Measurements from ENCODE around the gene RAP2A.

Gene RAP2A

DNA sequence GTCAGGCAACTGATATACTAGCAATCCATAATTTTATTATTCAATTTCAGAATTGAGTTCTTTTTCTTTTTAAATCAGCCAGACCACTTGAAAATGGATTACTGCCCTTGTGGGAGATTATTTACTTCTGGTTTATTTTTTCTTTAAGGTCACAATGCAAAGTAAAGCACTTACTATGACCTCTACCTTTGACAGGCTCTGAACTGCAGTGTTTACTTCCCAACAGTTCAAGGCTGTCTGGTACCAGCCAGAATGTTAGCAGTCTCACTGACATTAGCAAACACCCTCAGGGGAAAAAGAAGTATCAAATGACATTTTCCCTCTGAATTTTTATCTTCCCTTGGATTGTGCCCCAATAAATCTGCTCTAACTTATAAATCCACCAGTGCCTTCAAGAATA lies 57.5 kb downstream of the RAP2A start:
- no peak overlapping the region for H3K4me3 ChIP-seq (ENCODE audit: low read length)
- H3K36me3 ChIP-seq (ENCODE audit: control insufficient read depth, insufficient read depth, low read length): no peaks in the 10 kb centered on the region
- no peak overlapping the region for H3K9ac ChIP-seq (ENCODE audit: low read length)
- no peaks in the 10 kb centered on the region for H3K27me3 ChIP-seq (ENCODE audit: control insufficient read depth, insufficient read depth, low read length)
- no peaks in the 10 kb centered on the region for H3K4me1 ChIP-seq (ENCODE audit: control insufficient read depth, insufficient read depth, low read length)
- no peaks in the 10 kb centered on the region for H3K9me3 ChIP-seq (ENCODE audit: control insufficient read depth, low read length)

DNA sequence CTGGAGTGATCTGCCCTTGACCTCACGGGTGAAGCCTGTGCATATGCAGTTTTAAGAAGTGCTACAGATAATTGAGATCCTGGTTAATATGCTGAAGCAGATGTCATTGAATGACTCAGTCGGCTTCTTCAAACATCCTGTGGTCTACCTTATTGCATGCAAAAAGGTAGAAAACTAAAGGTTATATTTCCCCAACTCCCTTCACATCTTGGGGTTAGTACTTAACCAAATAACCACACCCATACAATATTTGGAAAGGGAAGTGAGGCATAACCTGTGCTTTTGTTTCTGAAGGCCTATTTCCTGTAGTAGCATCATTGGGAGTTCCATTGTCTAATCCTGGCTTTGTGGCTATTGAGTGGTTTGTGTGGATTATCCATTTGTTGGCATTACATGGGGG lies 58.3 kb downstream of the RAP2A start:
- Histone ChIP-seq H3K27me3 (ENCODE audit: control insufficient read depth, insufficient read depth, low read length) (no peaks in the 10 kb centered on the region), H3K36me3 (ENCODE audit: control insufficient read depth, insufficient read depth, low read length) (no peaks in the 10 kb centered on the region), H3K9me3 (ENCODE audit: control insufficient read depth, low read length) (no peaks in the 10 kb centered on the region), H3K9ac (ENCODE audit: low read length) (no peak overlapping the region), H3K4me1 (ENCODE audit: control insufficient read depth, insufficient read depth, low read length) (no peaks in the 10 kb centered on the region), H3K4me3 (ENCODE audit: low read length) (no peak overlapping the region)

DNA sequence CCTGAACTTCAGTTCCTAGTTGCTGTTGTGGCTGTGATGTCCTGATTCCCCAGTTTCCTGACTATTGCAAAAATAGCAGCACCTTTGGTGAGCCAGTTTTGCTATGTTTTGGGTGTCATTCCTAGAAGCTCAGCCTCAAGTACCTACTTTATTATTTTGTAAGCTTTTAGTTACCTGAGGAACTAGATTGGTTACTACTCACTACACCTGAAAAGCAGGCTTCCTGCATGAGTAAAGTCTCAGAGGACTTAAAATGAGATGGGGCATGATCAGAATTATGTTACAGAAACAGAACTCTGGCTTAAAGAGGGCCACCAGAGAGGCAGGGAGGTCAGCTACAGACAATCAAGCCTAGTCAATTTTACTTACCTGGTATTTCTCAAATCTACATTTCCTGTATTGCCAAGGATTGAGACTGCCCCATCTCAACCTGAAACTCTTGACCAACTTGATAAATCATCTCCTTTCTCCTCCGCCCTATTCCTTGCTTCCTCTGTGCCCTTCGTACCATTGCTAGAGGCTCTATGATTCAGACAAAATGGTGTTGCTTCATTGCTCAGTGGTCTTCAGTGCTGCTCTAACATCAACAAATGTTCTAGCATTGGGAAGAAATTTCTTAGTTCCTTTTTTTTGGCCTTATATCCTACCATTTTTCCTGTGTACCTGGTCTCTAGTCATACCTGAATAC lies 58.9 kb downstream of the RAP2A start:
- H3K4me1 ChIP-seq (ENCODE audit: control insufficient read depth, insufficient read depth, low read length): no peaks in the 10 kb centered on the region
- H3K9ac ChIP-seq (ENCODE audit: low read length): no peak overlapping the region
- H3K4me3 ChIP-seq (ENCODE audit: low read length): no peak overlapping the region
- no peaks in the 10 kb centered on the region for H3K9me3 ChIP-seq (ENCODE audit: control insufficient read depth, low read length)
- no peaks in the 10 kb centered on the region for H3K27me3 ChIP-seq (ENCODE audit: control insufficient read depth, insufficient read depth, low read length)
- H3K36me3 ChIP-seq (ENCODE audit: control insufficient read depth, insufficient read depth, low read length): no peaks in the 10 kb centered on the region

DNA sequence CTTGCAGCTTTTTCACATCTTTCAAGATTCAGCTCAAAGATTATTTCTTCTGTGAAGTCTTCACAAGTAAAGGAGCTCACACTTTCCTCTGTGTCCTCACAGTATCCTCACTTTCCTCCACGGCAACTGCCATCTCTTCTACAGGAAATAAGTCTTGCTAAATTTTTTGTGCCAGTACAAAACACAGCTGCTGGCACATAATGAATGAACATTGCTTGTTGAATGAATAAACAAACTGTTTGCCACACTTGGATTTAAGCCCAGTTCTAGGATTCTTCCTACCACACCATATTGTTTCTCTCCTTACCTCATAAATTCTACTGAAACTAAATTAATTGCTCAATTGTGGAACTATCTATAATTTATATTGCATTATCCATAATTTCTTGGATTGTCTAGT lies 59.5 kb downstream of the RAP2A start:
- H3K36me3 ChIP-seq (ENCODE audit: control insufficient read depth, insufficient read depth, low read length): no peaks in the 10 kb centered on the region
- H3K9me3 ChIP-seq (ENCODE audit: control insufficient read depth, low read length): no peaks in the 10 kb centered on the region
- no peak overlapping the region for H3K4me3 ChIP-seq (ENCODE audit: low read length)
- H3K27me3 ChIP-seq (ENCODE audit: control insufficient read depth, insufficient read depth, low read length): no peaks in the 10 kb centered on the region
- H3K4me1 ChIP-seq (ENCODE audit: control insufficient read depth, insufficient read depth, low read length): no peaks in the 10 kb centered on the region
- no peak overlapping the region for H3K9ac ChIP-seq (ENCODE audit: low read length)

DNA sequence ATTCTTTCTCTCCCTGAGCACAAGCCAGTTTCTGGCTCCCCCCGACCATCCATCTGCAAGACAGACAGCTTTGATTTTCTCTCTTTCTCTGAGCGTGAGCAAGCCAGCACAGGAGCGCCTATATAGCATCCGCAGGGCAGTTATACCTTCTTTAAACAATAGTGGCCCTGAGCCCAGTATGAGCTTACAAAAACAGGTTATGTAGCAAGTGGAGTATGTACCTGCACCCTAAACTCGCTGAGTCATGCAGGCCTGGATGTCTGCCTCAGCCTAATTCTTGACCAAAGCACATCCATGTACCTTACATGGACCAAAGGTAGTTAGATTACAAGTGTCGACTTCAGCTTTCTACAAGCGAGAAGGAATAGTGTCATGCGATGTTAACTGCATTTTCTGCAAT lies 61.7 kb downstream of the RAP2A start:
- Histone ChIP-seq H3K4me1 (ENCODE audit: control insufficient read depth, insufficient read depth, low read length) (no peaks in the 10 kb centered on the region), H3K9ac (ENCODE audit: low read length) (no peak overlapping the region), H3K36me3 (ENCODE audit: control insufficient read depth, insufficient read depth, low read length) (no peaks in the 10 kb centered on the region), H3K4me3 (ENCODE audit: low read length) (no peak overlapping the region), H3K27me3 (ENCODE audit: control insufficient read depth, insufficient read depth, low read length) (no peaks in the 10 kb centered on the region), H3K9me3 (ENCODE audit: control insufficient read depth, low read length) (no peaks in the 10 kb centered on the region)

DNA sequence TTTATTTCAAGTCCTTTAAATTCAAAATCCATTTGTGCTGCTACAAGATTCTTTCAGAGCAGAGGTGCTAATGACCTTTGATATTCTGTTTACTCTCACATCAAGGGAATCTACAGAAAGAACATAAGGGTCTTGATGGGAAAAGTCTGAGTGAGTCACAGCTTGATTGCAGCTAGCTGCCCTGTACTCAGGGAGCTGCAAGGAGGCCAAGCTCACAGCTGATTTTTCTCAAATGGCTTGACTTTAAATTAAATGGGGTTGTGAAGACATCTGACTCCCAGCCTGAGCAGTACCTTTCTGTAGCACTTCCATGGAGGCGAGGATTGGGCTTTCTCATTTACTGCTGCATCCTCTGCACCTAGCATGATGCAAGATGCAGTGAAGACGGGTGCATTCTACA lies 62.5 kb downstream of the RAP2A start:
- no peaks in the 10 kb centered on the region for H3K4me1 ChIP-seq (ENCODE audit: control insufficient read depth, insufficient read depth, low read length)
- no peaks in the 10 kb centered on the region for H3K27me3 ChIP-seq (ENCODE audit: control insufficient read depth, insufficient read depth, low read length)
- H3K36me3 ChIP-seq (ENCODE audit: control insufficient read depth, insufficient read depth, low read length): no peaks in the 10 kb centered on the region
- H3K9me3 ChIP-seq (ENCODE audit: control insufficient read depth, low read length): no peaks in the 10 kb centered on the region
- no peak overlapping the region for H3K9ac ChIP-seq (ENCODE audit: low read length)
- no peak overlapping the region for H3K4me3 ChIP-seq (ENCODE audit: low read length)

DNA sequence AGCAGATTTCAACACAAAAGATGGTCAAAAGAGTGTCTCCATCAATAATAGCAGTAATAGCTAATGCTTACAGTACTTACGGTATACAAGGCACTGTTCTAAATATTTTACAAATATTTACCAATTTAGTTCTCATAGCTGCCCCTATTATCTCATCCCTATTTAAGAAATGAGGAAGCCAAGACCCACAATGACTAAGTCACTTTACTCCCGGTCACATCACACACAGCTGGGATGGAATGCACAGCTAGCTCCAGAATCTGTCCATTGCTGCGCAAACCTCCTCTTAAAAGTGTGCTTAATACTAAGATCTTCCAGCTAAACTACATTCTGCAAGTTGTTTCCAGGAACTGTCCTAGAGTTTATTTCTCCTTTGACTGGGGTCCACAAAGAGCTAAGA lies 63.4 kb downstream of the RAP2A start:
- H3K36me3 ChIP-seq (ENCODE audit: control insufficient read depth, insufficient read depth, low read length): no peaks in the 10 kb centered on the region

DNA sequence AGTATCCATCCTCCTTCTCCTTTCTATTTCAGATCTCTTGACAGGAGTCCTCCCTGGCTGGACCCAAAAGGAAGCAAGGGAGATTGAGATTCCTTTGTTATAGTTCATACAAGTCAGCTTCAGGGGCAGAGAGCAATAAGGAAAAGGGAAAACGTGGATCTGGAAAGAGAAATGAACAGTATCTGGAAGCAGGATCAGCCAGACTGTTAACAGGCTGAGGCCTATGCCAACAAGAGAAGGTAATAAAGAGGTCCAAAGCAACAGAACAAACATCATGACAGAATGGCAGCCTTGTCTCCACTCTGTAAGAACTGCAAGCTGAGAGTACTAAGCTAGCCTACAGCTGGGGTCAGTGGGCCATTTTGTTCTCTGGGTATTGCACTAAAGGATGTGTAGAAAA lies 64.5 kb downstream of the RAP2A start:
- no peaks in the 10 kb centered on the region for H3K4me1 ChIP-seq (ENCODE audit: control insufficient read depth, insufficient read depth, low read length)
- H3K36me3 ChIP-seq (ENCODE audit: control insufficient read depth, insufficient read depth, low read length): no peaks in the 10 kb centered on the region
- H3K4me3 ChIP-seq (ENCODE audit: low read length): no peak overlapping the region
- H3K9me3 ChIP-seq (ENCODE audit: control insufficient read depth, low read length): no peaks in the 10 kb centered on the region
- H3K9ac ChIP-seq (ENCODE audit: low read length): no peak overlapping the region
- no peaks in the 10 kb centered on the region for H3K27me3 ChIP-seq (ENCODE audit: control insufficient read depth, insufficient read depth, low read length)

More for the DNA sequence above, 63.4 kb downstream of the RAP2A start:
- Histone ChIP-seq H3K4me3 (ENCODE audit: low read length) (no peak overlapping the region), H3K9ac (ENCODE audit: low read length) (no peak overlapping the region), H3K9me3 (ENCODE audit: control insufficient read depth, low read length) (no peaks in the 10 kb centered on the region), H3K27me3 (ENCODE audit: control insufficient read depth, insufficient read depth, low read length) (no peaks in the 10 kb centered on the region), H3K4me1 (ENCODE audit: control insufficient read depth, insufficient read depth, low read length) (no peaks in the 10 kb centered on the region)

DNA sequence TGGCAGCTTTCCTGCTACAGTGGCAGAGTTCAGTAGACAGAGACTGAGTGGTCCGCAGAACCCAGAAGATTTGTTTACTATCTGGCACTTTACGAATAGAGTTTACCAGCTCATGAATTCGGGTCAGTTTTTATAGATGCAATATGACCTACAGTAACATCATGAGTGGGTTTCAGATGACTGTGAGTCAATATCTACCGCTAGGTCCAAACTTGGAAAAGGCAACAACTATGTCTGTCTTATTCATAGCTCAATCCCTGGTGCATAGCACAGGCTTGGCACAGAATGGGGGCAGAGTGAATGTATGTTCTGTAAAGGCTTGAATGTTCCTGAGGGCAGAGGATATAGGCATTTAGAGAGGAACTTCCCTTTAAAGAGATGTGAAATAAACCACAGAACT lies 65.2 kb downstream of the RAP2A start:
- H3K36me3 ChIP-seq (ENCODE audit: control insufficient read depth, insufficient read depth, low read length): no peaks in the 10 kb centered on the region
- no peaks in the 10 kb centered on the region for H3K9me3 ChIP-seq (ENCODE audit: control insufficient read depth, low read length)
- no peaks in the 10 kb centered on the region for H3K4me1 ChIP-seq (ENCODE audit: control insufficient read depth, insufficient read depth, low read length)
- no peaks in the 10 kb centered on the region for H3K27me3 ChIP-seq (ENCODE audit: control insufficient read depth, insufficient read depth, low read length)
- H3K9ac ChIP-seq (ENCODE audit: low read length): no peak overlapping the region
- H3K4me3 ChIP-seq (ENCODE audit: low read length): no peak overlapping the region

DNA sequence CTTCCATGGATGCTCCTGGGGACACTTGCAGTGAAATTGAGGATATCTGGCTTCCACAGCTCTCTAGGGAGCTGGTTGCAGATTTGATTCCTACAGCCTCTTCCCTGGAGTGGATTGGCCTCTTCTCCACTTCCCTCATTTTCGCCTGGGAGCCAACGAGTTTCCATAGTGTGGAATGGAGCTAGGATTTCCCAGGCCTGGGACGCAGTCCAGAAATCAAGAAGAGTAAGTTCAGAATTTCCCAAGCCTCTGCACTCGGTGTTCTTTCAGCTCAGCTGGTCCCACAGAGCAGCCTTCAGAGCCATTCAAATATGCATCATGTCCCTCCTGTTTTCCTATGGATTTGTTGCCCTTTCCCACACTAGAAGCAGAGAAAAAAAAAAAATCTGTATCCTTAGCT lies 68.2 kb downstream of the RAP2A start:
- Histone ChIP-seq H3K4me3 (ENCODE audit: low read length) (no peak overlapping the region), H3K36me3 (ENCODE audit: control insufficient read depth, insufficient read depth, low read length) (no peaks in the 10 kb centered on the region), H3K4me1 (ENCODE audit: control insufficient read depth, insufficient read depth, low read length) (no peaks in the 10 kb centered on the region)

DNA sequence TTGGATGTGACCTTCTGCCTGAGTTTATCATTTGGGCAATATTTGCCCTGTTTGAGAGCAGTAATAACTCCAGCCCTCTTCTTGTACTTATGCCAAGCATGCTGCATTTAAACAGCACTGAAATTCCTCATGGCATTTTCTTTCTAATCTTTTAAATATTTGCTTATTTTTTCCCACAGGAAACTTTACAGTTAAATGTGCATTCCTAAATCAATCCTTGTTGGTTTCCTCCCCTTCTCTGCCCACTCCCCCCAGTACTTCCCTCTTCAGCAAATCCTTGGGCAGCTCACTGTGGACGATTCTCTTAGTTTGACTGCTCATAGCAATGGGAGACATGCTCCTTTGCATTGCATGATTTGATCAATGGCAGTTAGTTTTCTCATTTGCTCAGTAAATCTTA lies 68.7 kb downstream of the RAP2A start:
- Histone ChIP-seq H3K27me3 (ENCODE audit: control insufficient read depth, insufficient read depth, low read length) (no peaks in the 10 kb centered on the region), H3K9ac (ENCODE audit: low read length) (no peak overlapping the region), H3K36me3 (ENCODE audit: control insufficient read depth, insufficient read depth, low read length) (no peaks in the 10 kb centered on the region), H3K9me3 (ENCODE audit: control insufficient read depth, low read length) (no peaks in the 10 kb centered on the region), H3K4me3 (ENCODE audit: low read length) (no peak overlapping the region), H3K4me1 (ENCODE audit: control insufficient read depth, insufficient read depth, low read length) (no peaks in the 10 kb centered on the region)

More for the DNA sequence above, 68.2 kb downstream of the RAP2A start:
- H3K9ac ChIP-seq (ENCODE audit: low read length): no peak overlapping the region
- no peaks in the 10 kb centered on the region for H3K9me3 ChIP-seq (ENCODE audit: control insufficient read depth, low read length)
- H3K27me3 ChIP-seq (ENCODE audit: control insufficient read depth, insufficient read depth, low read length): no peaks in the 10 kb centered on the region

DNA sequence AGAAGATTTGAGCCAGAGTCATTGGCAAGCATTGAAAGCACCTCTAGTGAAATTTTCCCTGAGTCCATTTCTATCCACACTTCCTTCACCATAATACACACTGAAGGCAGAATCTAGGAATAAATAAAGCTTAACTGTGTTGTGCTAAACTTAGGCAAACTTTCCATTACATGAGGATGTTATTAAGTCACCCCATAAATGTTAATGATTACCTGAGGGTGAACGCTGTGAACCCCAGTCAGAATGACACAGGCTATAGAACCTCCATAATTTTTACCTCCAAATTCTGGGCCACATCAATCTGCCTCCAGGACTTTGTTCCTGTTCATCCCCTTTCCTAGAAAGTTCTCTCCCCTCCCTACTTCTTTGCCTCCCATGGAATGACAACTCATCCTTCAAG lies 71.0 kb downstream of the RAP2A start:
- H3K27me3 ChIP-seq (ENCODE audit: control insufficient read depth, insufficient read depth, low read length): no peaks in the 10 kb centered on the region

DNA sequence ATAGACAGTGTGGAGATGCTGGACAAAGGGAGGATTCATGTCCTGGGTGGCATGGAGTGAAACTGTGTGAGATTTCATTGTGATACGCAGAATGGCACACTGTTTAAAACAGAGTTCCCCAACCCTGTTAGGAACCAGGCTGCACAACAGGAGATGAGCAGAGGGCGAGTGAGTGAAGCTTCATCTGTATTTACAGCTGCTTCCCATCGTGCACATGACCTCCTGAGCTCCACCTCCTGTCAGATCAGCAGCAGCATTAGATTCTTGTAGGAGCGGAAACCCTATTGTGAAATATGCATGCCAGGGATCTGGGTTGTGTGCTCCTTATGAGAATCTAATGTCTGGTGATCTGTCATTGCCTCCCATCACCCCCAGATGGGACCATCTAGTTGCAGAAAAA lies 72.5 kb downstream of the RAP2A start:
- H3K4me1 ChIP-seq (ENCODE audit: control insufficient read depth, insufficient read depth, low read length): no peaks in the 10 kb centered on the region
- no peaks in the 10 kb centered on the region for H3K27me3 ChIP-seq (ENCODE audit: control insufficient read depth, insufficient read depth, low read length)
- no peak overlapping the region for H3K9ac ChIP-seq (ENCODE audit: low read length)
- H3K36me3 ChIP-seq (ENCODE audit: control insufficient read depth, insufficient read depth, low read length): no peaks in the 10 kb centered on the region
- no peaks in the 10 kb centered on the region for H3K9me3 ChIP-seq (ENCODE audit: control insufficient read depth, low read length)
- no peak overlapping the region for H3K4me3 ChIP-seq (ENCODE audit: low read length)

More for the DNA sequence above, 71.0 kb downstream of the RAP2A start:
- H3K9me3 ChIP-seq (ENCODE audit: control insufficient read depth, low read length): no peaks in the 10 kb centered on the region
- no peak overlapping the region for H3K4me3 ChIP-seq (ENCODE audit: low read length)
- H3K4me1 ChIP-seq (ENCODE audit: control insufficient read depth, insufficient read depth, low read length): no peaks in the 10 kb centered on the region
- H3K36me3 ChIP-seq (ENCODE audit: control insufficient read depth, insufficient read depth, low read length): no peaks in the 10 kb centered on the region
- no peak overlapping the region for H3K9ac ChIP-seq (ENCODE audit: low read length)
